Left lung (tissue), 10 donors: ENCODE data around the gene EPHB2. TPM values are rescaled to one million over a fixed set of nuclear protein-coding genes. Genes with fewer than 3 reads are reported as not detected.
A peak's percentile ranks its signal among the peaks of the same experiment; 100 is the strongest.

Experiments used
- ATAC-seq: fragments of 200-7000 bp; cut with Tn5 transposase; one replicate; pipeline ENCODE4 v1.9.1; 2020; ENCODE audit warnings: moderate library complexity
- DNase-seq, 4 donors: peaks; one replicate each; pipeline ENCODE4 v3.0.0-alpha.2; 2013 to 2020
- H3K27ac ChIP-seq, 2 donors: fragments of 200-600 bp; sonication (generic) in 1 of 2; one replicate each; pipeline versions ENCODE4 v1.5.0 to v1.8.0; 2020 to 2021
- H3K27me3 ChIP-seq, 2 donors: fragments of 200-600 bp; sonication (generic) in 1 of 2; one replicate each; pipeline versions ENCODE4 v1.5.0 to v1.8.0; 2020 to 2021
- H3K36me3 ChIP-seq, 2 donors: fragments of 200-600 bp; sonication (generic) in 1 of 2; one replicate each; pipeline versions ENCODE4 v1.5.0 to v1.8.0; 2020 to 2021
- H3K4me1 ChIP-seq, 2 donors: fragments of 200-600 bp; one replicate each; pipeline ENCODE4 v1.8.0; 2021
- H3K4me3 ChIP-seq, 2 donors: fragments of 200-600 bp; sonication (generic) in 1 of 2; one replicate each; pipeline versions ENCODE4 v1.5.0 to v1.8.0; 2020 to 2021; ENCODE audit warnings: mild to moderate bottlenecking in 1 of 2
- H3K9me3 ChIP-seq, 2 donors: fragments of 200-600 bp; sonication (generic) in 1 of 2; one replicate each; pipeline versions ENCODE4 v1.5.0 to v1.8.0; 2020 to 2021
- intact Hi-C, 2 donors: fragments of 100-400 bp; cut with DNase I; formaldehyde crosslinking; loops; one replicate each; pipeline versions ENCODE4 v1.11.2 to v1.14.2; 2022
- polyA plus RNA-seq, 6 donors: library from polyadenylated mRNA; unstranded; fragments of 120-200 nt; gene quantifications; one replicate each; pipeline ENCODE4 v1.2.1, GENCODE V29; 2013; ENCODE audit not compliant: insufficient read length in 6 of 6
- total RNA-seq, 2 donors: library from RNA; stranded (reverse); fragmentation: NEBNext Ultra II Directional; extraction: Animal tissue kit (Norgen Biotek cat#: 25700); gene quantifications; one replicate each; pipeline ENCODE4 v1.2.1, GENCODE V29; 2021
- TF ChIP-seq, protein P1 (sequence below), 2 donors: fragments of 200-600 bp; sonication (generic) in 1 of 2; IDR thresholded peaks; one replicate each; pipeline versions ENCODE4 v1.5.0 to v1.8.0; 2021; ENCODE audit warnings: antibody characterized with exemption in 2 of 2
- donor health status: DM: no; HTN: yes; CAD: no.
- donor health status: DM: no; HTN: no; CAD: no.

The EPHB2 gene
- total and polyA plus RNA-seq, 8 donors, result 11.3 to 21.0 (median 17.2) TPM

GRCh38 chr1:22920734-22921451 lies 210.3 kb downstream of the EPHB2 start:
- intact Hi-C loops, result loop anchor here in 1 of 2 donors (10.0 kb wide), 1 partner anchor 246 kb away; no protein-coding TSS in a partner anchor
- no peaks in the 10 kb centered on the region for H3K36me3 ChIP-seq
- H3K9me3 ChIP-seq, result no peaks in the 10 kb centered on the region
- H3K4me3 ChIP-seq, result no peak overlapping the region
- peak; percentile 51 for ATAC-seq
- peaks cover 0 to 21% of the 10 kb centered on the region in 2 donors for H3K27me3 ChIP-seq
- DNase-seq, result no peak
- H3K27ac ChIP-seq, result no peak overlapping the region
- H3K4me1 ChIP-seq, result no peaks in the 10 kb centered on the region
- TF ChIP-seq, protein P1, sequence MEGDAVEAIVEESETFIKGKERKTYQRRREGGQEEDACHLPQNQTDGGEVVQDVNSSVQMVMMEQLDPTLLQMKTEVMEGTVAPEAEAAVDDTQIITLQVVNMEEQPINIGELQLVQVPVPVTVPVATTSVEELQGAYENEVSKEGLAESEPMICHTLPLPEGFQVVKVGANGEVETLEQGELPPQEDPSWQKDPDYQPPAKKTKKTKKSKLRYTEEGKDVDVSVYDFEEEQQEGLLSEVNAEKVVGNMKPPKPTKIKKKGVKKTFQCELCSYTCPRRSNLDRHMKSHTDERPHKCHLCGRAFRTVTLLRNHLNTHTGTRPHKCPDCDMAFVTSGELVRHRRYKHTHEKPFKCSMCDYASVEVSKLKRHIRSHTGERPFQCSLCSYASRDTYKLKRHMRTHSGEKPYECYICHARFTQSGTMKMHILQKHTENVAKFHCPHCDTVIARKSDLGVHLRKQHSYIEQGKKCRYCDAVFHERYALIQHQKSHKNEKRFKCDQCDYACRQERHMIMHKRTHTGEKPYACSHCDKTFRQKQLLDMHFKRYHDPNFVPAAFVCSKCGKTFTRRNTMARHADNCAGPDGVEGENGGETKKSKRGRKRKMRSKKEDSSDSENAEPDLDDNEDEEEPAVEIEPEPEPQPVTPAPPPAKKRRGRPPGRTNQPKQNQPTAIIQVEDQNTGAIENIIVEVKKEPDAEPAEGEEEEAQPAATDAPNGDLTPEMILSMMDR (IDR thresholded peaks at IDR 0.05), result no peak

- TF ChIP-seq, protein P1 (IDR thresholded peaks at IDR 0.05), result no peak
- intact Hi-C loops, result loop anchor here in 1 of 2 donors (10.0 kb wide), 1 partner anchor 247 kb away; no protein-coding TSS in a partner anchor
- H3K27ac ChIP-seq, result no peak overlapping the region
- DNase-seq (no peak), ATAC-seq (peak; percentile 77)
- H3K9me3 ChIP-seq, result no peaks in the 10 kb centered on the region
- H3K4me3 ChIP-seq, result no peak overlapping the region
- peaks cover 0 to 17% of the 10 kb centered on the region in 2 donors for H3K27me3 ChIP-seq
- no peaks in the 10 kb centered on the region for H3K4me1 ChIP-seq
- no peaks in the 10 kb centered on the region for H3K36me3 ChIP-seq
Observed at GRCh38 chr1:22921452-22922126, 210.9 kb downstream of the EPHB2 start.

DNA sequence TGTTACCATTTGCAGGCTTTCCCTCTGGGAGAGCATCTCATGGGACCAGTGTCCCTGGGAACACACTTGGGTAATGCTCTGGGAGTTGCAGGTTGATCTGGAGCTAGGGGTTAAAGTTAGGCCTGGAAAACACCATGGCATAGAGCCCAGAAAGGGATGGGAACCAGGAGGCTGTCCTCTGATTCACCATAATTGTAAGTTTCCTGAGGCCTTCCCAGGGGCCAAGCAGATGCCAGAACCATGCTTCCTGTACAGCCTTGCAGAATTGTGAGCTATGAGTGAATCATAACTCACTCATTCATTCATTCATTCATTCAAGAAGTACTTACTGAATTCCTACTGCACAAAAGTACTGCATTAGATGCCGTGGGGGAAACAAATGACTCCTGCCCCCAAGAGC lies 212.0 kb downstream of the EPHB2 start:
- no peak overlapping the region for H3K27ac ChIP-seq
- TF ChIP-seq, protein P1 (IDR thresholded peaks at IDR 0.05), result no peak
- H3K4me3 ChIP-seq, result no peak overlapping the region
- DNase-seq (no peak), ATAC-seq (no peak)
- intact Hi-C loops, result loop anchor here in 1 of 2 donors (10.0 kb wide), 1 partner anchor 248 kb away; no protein-coding TSS in a partner anchor
- H3K36me3 ChIP-seq, result no peaks in the 10 kb centered on the region
- H3K4me1 ChIP-seq, result no peaks in the 10 kb centered on the region
- H3K9me3 ChIP-seq, result no peaks in the 10 kb centered on the region
- peaks cover 0 to 12% of the 10 kb centered on the region in 2 donors for H3K27me3 ChIP-seq

DNA sequence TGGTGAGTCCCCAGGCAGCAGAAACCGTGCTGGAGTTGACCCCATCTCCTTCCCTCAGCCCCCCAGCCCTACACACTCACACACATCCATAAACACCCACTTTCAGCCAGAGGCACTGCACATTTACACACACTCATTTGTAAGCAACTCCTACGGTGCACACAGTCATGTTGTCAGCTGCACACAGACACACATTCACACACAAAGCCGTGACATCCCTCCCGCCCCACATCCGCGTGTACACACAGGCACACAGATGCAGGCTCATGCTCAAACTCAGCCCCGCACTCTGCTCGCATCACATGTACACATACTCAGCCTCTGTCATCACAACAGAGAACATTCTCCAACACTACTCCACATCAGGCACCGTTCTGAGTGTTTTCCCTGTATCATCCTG lies 214.5 kb downstream of the EPHB2 start:
- H3K27ac ChIP-seq, result no peak overlapping the region
- TF ChIP-seq, protein P1 (IDR thresholded peaks at IDR 0.05), result no peak
- ATAC-seq, result no peak
- peaks cover 0 to 13% of the 10 kb centered on the region in 2 donors for H3K27me3 ChIP-seq
- no peaks in the 10 kb centered on the region for H3K36me3 ChIP-seq
- intact Hi-C loops, result loop anchor here in 1 of 2 donors (10.0 kb wide), 1 partner anchor 250 kb away; no protein-coding TSS in a partner anchor
- H3K4me3 ChIP-seq, result no peak overlapping the region
- H3K9me3 ChIP-seq, result no peaks in the 10 kb centered on the region
- no peak for DNase-seq
- H3K4me1 ChIP-seq, result no peaks in the 10 kb centered on the region
